Activated CD8-positive, alpha-beta T cell treated with anti-CD3 and anti-CD28 coated beads for 36 hours (primary cell): Measurements from ENCODE around the gene RRBP1. TPM values are rescaled to one million over a fixed set of nuclear protein-coding genes. Genes with fewer than 3 reads are reported as not detected.

Experiments
- ATAC-seq: fragments of 200-7000 bp; cut with Tn5 transposase; one replicate; pipeline ENCODE4 v1.10.0; 2021; ENCODE audit warnings: mild to moderate bottlenecking, moderate library complexity
- CTCF ChIA-PET: fragments of 350-600 bp; sonication (Branson Sonifier 250); formaldehyde crosslinking; loops from one replicate; lab custom pipeline; 2021; ENCODE audit warnings: antibody characterized with exemption; lab: Charles Lee
- POLR2A ChIA-PET: fragments of 350-600 bp; sonication (Branson Sonifier 250); formaldehyde crosslinking; loops from one replicate; lab custom pipeline; 2021; ENCODE audit warnings: antibody characterized with exemption; lab: Charles Lee
- DNase-seq: peaks from one replicate; pipeline ENCODE4 v3.0.0-alpha.2; 2020
- H3K27ac Mint-ChIP-seq: one replicate; pipeline ENCODE4 v1.8.0; 2021; ENCODE audit warnings: mild to moderate bottlenecking, mixed read lengths
- H3K27me3 Mint-ChIP-seq: one replicate; pipeline ENCODE4 v1.8.0; 2021; ENCODE audit warnings: mixed read lengths
- H3K36me3 Mint-ChIP-seq: one replicate; pipeline ENCODE4 v1.8.0; 2021; ENCODE audit warnings: low read depth, mixed read lengths
- H3K4me1 Mint-ChIP-seq: one replicate; pipeline ENCODE4 v1.8.0; 2021; ENCODE audit warnings: low read depth, mixed read lengths
- H3K4me3 Mint-ChIP-seq: one replicate; pipeline ENCODE4 v1.8.0; 2021; ENCODE audit warnings: mild to moderate bottlenecking, moderate library complexity, mixed read lengths
- H3K9me3 Mint-ChIP-seq: one replicate; pipeline ENCODE4 v1.8.0; 2021; ENCODE audit warnings: mixed read lengths
- intact Hi-C: fragments of 100-400 bp; cut with micrococcal nuclease; formaldehyde crosslinking; loops from one replicate; pipeline ENCODE4 v1.10.0; 2022
- total RNA-seq, 2 experiments: library from RNA; stranded (reverse); gene quantifications; one replicate each; pipeline ENCODE4 v1.2.3, GENCODE V29; 2021
- TF ChIP-seq, protein P1 (sequence below): fragments of 200-600 bp; IDR thresholded peaks from one replicate; pipeline ENCODE4 v1.8.0; 2022; ENCODE audit warnings: antibody characterized with exemption, mild to moderate bottlenecking

The RRBP1 gene
- total RNA-seq, 2 experiments from 2014 or later = 35.2 to 35.9 TPM

DNA sequence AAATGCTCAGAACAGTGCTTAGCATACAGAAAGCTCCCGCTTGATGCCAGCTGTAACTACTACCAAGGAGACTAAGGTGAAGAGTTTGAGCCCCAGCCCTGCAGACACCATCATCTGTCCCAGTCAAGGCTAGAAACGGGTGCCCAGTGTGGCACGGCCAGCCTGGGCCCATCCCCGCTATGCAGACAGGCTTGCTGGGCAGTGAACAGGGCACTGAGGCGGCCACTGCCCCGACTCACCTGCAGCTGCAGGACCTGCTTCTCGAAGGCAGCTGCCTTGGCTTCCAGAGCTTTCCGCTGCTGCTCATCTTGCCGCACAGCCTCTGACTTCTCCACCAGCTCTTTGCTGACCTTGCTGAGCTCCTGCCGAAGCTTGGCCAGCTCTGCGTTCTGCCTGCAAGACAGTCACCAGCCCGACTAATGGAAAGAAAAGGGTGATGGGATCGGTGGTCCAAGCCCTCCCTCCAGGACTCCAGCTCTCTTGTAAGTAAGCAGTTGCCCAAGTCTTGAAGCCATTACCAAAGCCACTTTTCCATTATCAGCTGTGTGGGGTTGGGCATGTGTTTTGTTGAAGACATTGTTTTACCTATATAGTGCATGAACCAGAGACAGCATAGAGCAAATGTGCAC lies 48.7 kb downstream of the RRBP1 start:
- no peak overlapping the region for H3K27ac Mint-ChIP-seq
- intact Hi-C loops = no loop called here
- CTCF ChIA-PET = no interaction called here
- H3K9me3 Mint-ChIP-seq = no peaks in the 10 kb centered on the region
- TF ChIP-seq, protein P1, sequence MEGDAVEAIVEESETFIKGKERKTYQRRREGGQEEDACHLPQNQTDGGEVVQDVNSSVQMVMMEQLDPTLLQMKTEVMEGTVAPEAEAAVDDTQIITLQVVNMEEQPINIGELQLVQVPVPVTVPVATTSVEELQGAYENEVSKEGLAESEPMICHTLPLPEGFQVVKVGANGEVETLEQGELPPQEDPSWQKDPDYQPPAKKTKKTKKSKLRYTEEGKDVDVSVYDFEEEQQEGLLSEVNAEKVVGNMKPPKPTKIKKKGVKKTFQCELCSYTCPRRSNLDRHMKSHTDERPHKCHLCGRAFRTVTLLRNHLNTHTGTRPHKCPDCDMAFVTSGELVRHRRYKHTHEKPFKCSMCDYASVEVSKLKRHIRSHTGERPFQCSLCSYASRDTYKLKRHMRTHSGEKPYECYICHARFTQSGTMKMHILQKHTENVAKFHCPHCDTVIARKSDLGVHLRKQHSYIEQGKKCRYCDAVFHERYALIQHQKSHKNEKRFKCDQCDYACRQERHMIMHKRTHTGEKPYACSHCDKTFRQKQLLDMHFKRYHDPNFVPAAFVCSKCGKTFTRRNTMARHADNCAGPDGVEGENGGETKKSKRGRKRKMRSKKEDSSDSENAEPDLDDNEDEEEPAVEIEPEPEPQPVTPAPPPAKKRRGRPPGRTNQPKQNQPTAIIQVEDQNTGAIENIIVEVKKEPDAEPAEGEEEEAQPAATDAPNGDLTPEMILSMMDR = no peak
- no peaks in the 10 kb centered on the region for H3K27me3 Mint-ChIP-seq
- no peaks in the 10 kb centered on the region for H3K4me1 Mint-ChIP-seq
- DNase-seq (no peak), ATAC-seq (no peak)
- no peak overlapping the region for H3K4me3 Mint-ChIP-seq
- H3K36me3 Mint-ChIP-seq = peaks cover 12% of the 10 kb centered on the region
- POLR2A ChIA-PET = no interaction called here

DNA sequence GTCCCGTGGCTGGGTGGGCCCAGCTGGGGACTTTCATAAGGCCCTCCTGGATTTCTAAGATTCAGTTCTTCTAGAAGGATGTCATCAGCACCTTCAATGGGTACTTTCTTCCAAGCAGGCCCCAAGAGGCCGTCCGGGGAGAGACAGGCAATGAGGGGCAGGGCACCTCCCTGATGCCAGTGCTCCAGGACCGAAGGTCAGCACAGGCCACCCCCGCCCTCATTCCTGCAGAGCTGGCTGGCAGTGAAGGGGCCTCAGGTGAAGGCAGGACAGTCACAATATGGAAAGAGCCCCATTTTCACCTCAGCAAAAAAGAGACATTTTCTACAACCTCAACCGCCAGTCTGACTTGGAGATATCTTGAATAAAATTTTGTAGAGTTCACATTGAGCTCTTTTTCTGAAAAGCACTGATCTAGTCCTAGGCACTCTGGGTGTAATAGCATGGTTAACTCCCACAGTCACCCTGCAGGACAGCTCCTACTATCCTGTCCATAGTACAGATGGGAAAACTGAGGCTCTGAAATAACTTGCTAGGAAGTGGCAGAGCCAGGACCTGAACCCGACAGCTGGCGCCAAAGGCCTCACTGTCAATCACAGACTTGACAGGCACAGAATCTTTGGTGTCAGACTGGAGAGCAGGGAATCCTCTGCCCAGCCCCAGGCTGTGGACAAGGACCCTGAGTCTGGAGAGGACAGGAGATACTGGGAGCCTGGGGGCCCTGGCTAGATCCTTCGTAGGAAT lies 50.3 kb downstream of the RRBP1 start:
- H3K27ac Mint-ChIP-seq = no peak overlapping the region

DNA sequence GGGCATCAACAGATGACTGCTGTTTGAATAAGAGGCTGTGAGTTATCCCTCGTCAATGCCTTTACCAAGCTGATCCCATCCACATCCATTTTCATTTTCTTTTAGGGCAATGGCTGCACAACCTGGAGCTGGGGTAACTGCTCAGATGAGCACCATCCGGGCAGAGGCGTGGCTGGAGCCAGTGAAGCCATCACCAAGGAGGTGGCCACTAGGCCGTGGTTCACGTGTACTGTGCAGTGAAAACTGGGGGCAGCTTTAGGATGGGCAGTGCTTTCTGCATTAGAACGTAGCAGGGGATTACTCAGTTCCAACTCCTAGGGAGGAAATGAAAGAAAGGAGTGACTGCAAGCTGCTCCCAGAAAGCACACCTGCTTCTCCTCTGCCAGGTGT lies 51.2 kb downstream of the RRBP1 start:
- no peak for ATAC-seq
- TF ChIP-seq, protein P1 = no peak
- H3K36me3 Mint-ChIP-seq = peaks cover 8% of the 10 kb centered on the region
- DNase-seq = no peak
- intact Hi-C loops = no loop called here
- POLR2A ChIA-PET = interaction anchor here (1.1 kb wide), 1 partner anchor 9 kb away, joined by 5 read pairs; no protein-coding TSS in a partner anchor
- CTCF ChIA-PET = no interaction called here
- H3K4me1 Mint-ChIP-seq = no peaks in the 10 kb centered on the region
- no peak overlapping the region for H3K27ac Mint-ChIP-seq
- no peak overlapping the region for H3K4me3 Mint-ChIP-seq
- no peaks in the 10 kb centered on the region for H3K27me3 Mint-ChIP-seq
- no peaks in the 10 kb centered on the region for H3K9me3 Mint-ChIP-seq

More for the DNA sequence above, 50.3 kb downstream of the RRBP1 start:
- DNase-seq (no peak), ATAC-seq (no peak)
- TF ChIP-seq, protein P1 = no peak
- POLR2A ChIA-PET = no interaction called here
- Mint-ChIP-seq H3K9me3 (no peaks in the 10 kb centered on the region), H3K27me3 (no peaks in the 10 kb centered on the region), H3K4me1 (no peaks in the 10 kb centered on the region), H3K4me3 (no peak overlapping the region), H3K36me3 (peaks cover 12% of the 10 kb centered on the region)
- CTCF ChIA-PET = no interaction called here
- intact Hi-C loops = no loop called here

DNA sequence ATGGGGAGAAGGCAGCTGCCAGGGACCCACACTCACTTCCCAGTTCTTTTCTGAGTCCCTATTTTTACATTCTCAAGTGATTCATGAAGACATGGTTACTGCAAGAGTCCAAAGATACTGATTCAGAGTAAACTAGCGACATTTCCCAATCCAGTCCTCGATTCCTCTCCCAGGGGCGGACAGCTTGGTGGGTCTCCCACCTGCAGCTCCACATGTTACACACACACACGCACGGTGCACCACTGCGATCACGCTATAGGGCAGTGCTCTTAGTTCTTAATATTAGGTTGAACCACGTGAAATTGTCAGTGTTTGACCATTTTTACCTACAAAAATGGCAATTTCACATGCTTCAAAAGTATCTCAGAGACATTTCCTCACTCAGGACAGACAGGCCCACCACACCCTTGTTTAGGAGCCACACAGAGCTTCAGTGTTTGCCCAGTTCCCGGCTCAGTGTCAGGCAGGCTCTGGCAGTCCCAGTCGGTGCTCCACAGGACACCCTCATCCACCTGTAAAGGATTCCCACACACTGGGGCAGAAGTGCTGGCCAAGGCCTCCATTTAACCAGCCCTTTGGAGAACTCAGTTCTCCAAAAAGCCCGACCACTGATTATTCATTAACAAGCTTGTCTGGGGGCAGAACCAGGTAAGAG lies 51.8 kb downstream of the RRBP1 start:
- no peak overlapping the region for H3K27ac Mint-ChIP-seq
- no peak overlapping the region for H3K4me3 Mint-ChIP-seq
- no peaks in the 10 kb centered on the region for H3K4me1 Mint-ChIP-seq
- POLR2A ChIA-PET = interaction anchor here (1.1 kb wide), 1 partner anchor 8 kb away, joined by 5 read pairs; no protein-coding TSS in a partner anchor
- no peaks in the 10 kb centered on the region for H3K27me3 Mint-ChIP-seq
- ATAC-seq = no peak
- intact Hi-C loops = no loop called here
- CTCF ChIA-PET = no interaction called here
- H3K9me3 Mint-ChIP-seq = no peaks in the 10 kb centered on the region
- TF ChIP-seq, protein P1 = no peak
- no peak for DNase-seq
- peaks cover 8% of the 10 kb centered on the region for H3K36me3 Mint-ChIP-seq

DNA sequence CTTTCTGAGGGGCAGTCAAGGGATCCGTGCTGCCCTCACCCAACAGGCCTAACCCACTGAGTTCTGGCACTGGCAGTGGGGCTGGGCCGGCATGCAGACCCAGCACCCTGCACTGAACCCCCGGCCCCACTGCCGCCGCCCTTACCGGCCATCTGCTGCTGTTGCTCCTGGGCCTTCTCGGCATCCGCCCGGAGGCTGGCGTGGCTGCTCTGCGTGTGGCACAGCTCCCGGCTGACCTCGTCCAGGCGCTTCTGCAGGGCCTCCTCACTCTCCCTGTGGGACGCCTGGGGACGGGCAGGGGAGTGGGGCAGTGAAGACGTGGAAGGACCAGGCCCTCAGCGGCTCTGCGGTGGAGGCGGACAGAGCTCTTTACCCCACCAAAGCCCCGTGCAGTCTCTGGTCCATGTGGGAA lies 52.4 kb downstream of the RRBP1 start:
- Mint-ChIP-seq H3K9me3 (no peaks in the 10 kb centered on the region), H3K36me3 (peaks cover 8% of the 10 kb centered on the region), H3K27me3 (no peaks in the 10 kb centered on the region), H3K4me3 (no peak overlapping the region), H3K27ac (no peak overlapping the region), H3K4me1 (no peaks in the 10 kb centered on the region)
- intact Hi-C loops = no loop called here
- no peak for ATAC-seq
- ChIA-PET POLR2A (no interaction called here), CTCF (no interaction called here)
- TF ChIP-seq, protein P1 = no peak
- DNase-seq = no peak
